CD4-positive, alpha-beta T cell treated with Interferon gamma for 1 hour (primary cell): ENCODE data around the gene KPNA6.
"Not testable (repeated sequence)": the region's sequence is repeated elsewhere in the genome, so short reads cannot be mapped to it uniquely, and the experiment has no call there.

Experiments
- DNase-seq: peaks from one replicate; pipeline ENCODE4 v3.0.0-alpha.2; 2020

Gene KPNA6

GRCh38 chr1:32107742-32108661 is at the start of gene KPNA6:
KPNA6 (plus strand) TSS chr1:32108056; CDS start chr1:32108131, 75 bp downstream.
- peak; percentile 91 for DNase-seq

- DNase-seq: no peak
These were observed 46.9 kb upstream of the KPNA6 start for GRCh38 chr1:32060914-32061313.

- no peak for DNase-seq
These were observed 45.0 kb upstream of the KPNA6 start for GRCh38 chr1:32062867-32063230.

GRCh38 chr1:32063261-32063681 is 44.6 kb upstream of the KPNA6 start:
- no peak for DNase-seq

- DNase-seq: not testable (repeated sequence)
These were observed 42.0 kb upstream of the KPNA6 start for GRCh38 chr1:32065613-32066488.

GRCh38 chr1:32066489-32066873 is 41.4 kb upstream of the KPNA6 start:
- DNase-seq: peak; percentile 52

GRCh38 chr1:32068957-32069588 is 38.8 kb upstream of the KPNA6 start:
- no peak for DNase-seq

GRCh38 chr1:32071758-32072621 is 35.9 kb upstream of the KPNA6 start:
- no peak for DNase-seq

- DNase-seq: peak; percentile 95
These were observed 35.1 kb upstream of the KPNA6 start, which contains the start of gene TMEM39B for GRCh38 chr1:32072622-32073298. TMEM39B (plus strand) TSS chr1:32072939; CDS start chr1:32073048, 109 bp downstream.

GRCh38 chr1:32073299-32074229 is 34.3 kb upstream of the KPNA6 start:
- no peak for DNase-seq

GRCh38 chr1:32074841-32075240 is 33.0 kb upstream of the KPNA6 start:
- DNase-seq: no peak

GRCh38 chr1:32077451-32077850 is 30.4 kb upstream of the KPNA6 start:
- DNase-seq: no peak

- no peak for DNase-seq
These were observed 25.8 kb upstream of the KPNA6 start for GRCh38 chr1:32082022-32082421.

- not testable (repeated sequence) for DNase-seq
These were observed 21.5 kb upstream of the KPNA6 start for GRCh38 chr1:32086381-32086780.

- no peak for DNase-seq
These were observed 16.7 kb upstream of the KPNA6 start for GRCh38 chr1:32091176-32091575.

GRCh38 chr1:32091591-32091990 is 16.3 kb upstream of the KPNA6 start:
- DNase-seq: no peak

- no peak for DNase-seq
These were observed 12.9 kb upstream of the KPNA6 start for GRCh38 chr1:32094746-32095521.

- no peak for DNase-seq
These were observed 8.4 kb upstream of the KPNA6 start for GRCh38 chr1:32099426-32099825.

- DNase-seq: no peak
These were observed 7.5 kb upstream of the KPNA6 start for GRCh38 chr1:32100359-32100758.
